GM12875 (cell line): ENCODE measurements around the gene LPP.

Experiments
- H3K4me3 ChIP-seq: one replicate; pipeline ENCODE4 v1.5.1; 2011; ENCODE audit warnings: low read depth, low read length, control low read depth
- CTCF ChIP-seq: IDR thresholded peaks from 2 replicates; pipeline ENCODE4 v1.5.1; 2011; ENCODE audit warnings: low read depth, mild to moderate bottlenecking, control low read depth, inconsistent platforms, low read length, moderate library complexity, borderline replicate concordance; ENCODE audit not compliant: insufficient read depth

The LPP gene

GRCh38 chr3:188594139-188594538 is 440.2 kb downstream of the LPP start:
- no peak overlapping the region for H3K4me3 ChIP-seq
- no peak for TF ChIP-seq CTCF

GRCh38 chr3:188595890-188596376 is 442.0 kb downstream of the LPP start:
- TF ChIP-seq CTCF, result no peak
- no peak overlapping the region for H3K4me3 ChIP-seq

- TF ChIP-seq CTCF, result no peak
- no peak overlapping the region for H3K4me3 ChIP-seq
Observed at GRCh38 chr3:188598894-188599293, 444.9 kb downstream of the LPP start.

- TF ChIP-seq CTCF, result no peak
- H3K4me3 ChIP-seq, result no peak overlapping the region
Observed at GRCh38 chr3:188602111-188602510, 448.2 kb downstream of the LPP start.

- no peak overlapping the region for H3K4me3 ChIP-seq
- TF ChIP-seq CTCF, result no peak
Observed at GRCh38 chr3:188602620-188603019, 448.7 kb downstream of the LPP start.

GRCh38 chr3:188604651-188605050 is 450.7 kb downstream of the LPP start:
- no peak overlapping the region for H3K4me3 ChIP-seq
- TF ChIP-seq CTCF, result no peak

GRCh38 chr3:188605231-188605630 is 451.3 kb downstream of the LPP start:
- TF ChIP-seq CTCF, result no peak

More at GRCh38 chr3:188605231-188605630, 451.3 kb downstream of the LPP start:
- no peak overlapping the region for H3K4me3 ChIP-seq
